HEK293T (cell line): ENCODE results near the gene SCO1.

ENCODE experiments used
- ARNT ChIP-seq: fragments of 450-650 bp; IDR thresholded peaks from 2 replicates; pipeline ENCODE4 v1.6.1; 2017; ENCODE audit warnings: mild to moderate bottlenecking
- BHLHE40 ChIP-seq: fragments of 450-650 bp; IDR thresholded peaks from 2 replicates; pipeline ENCODE4 v1.6.1; 2016; ENCODE audit warnings: mild to moderate bottlenecking, moderate library complexity, borderline replicate concordance
- CTBP1 ChIP-seq: fragments of 450-650 bp; IDR thresholded peaks from 2 replicates; pipeline ENCODE4 v1.6.1; 2016; ENCODE audit warnings: borderline replicate concordance
- FOXA1 ChIP-seq: fragments of 450-650 bp; IDR thresholded peaks from 2 replicates; pipeline ENCODE4 v1.6.1; 2016; ENCODE audit warnings: mild to moderate bottlenecking
- FOXK2 ChIP-seq: fragments of 450-650 bp; IDR thresholded peaks from 2 replicates; pipeline ENCODE4 v1.6.1; 2016; ENCODE audit warnings: mild to moderate bottlenecking
- FOXM1 ChIP-seq: fragments of 450-650 bp; IDR thresholded peaks from 2 replicates; pipeline ENCODE4 v1.6.1; 2017; ENCODE audit warnings: mild to moderate bottlenecking, borderline replicate concordance
- HDGF ChIP-seq: fragments of 450-650 bp; IDR thresholded peaks from 2 replicates; pipeline ENCODE4 v1.6.1; 2017; ENCODE audit warnings: antibody characterized with exemption, borderline replicate concordance
- L3MBTL2 ChIP-seq: fragments of 450-650 bp; conservative IDR thresholded peaks from 2 replicates; pipeline ENCODE4 v1.6.1; 2016; ENCODE audit warnings: mild to moderate bottlenecking
- LEF1 ChIP-seq: fragments of 450-650 bp; IDR thresholded peaks from 2 replicates; pipeline ENCODE4 v1.6.1; 2017; ENCODE audit warnings: mild to moderate bottlenecking, borderline replicate concordance
- NFRKB ChIP-seq: fragments of 450-650 bp; IDR thresholded peaks from 2 replicates; pipeline ENCODE4 v1.6.1; 2016; ENCODE audit warnings: mild to moderate bottlenecking, moderate library complexity
- SP1 ChIP-seq: fragments of 450-650 bp; IDR thresholded peaks from 2 replicates; pipeline ENCODE4 v1.6.1; 2017
- TARDBP ChIP-seq: fragments of 450-650 bp; IDR thresholded peaks from 2 replicates; pipeline ENCODE4 v1.6.1; 2016
- ZNF384 ChIP-seq: fragments of 450-650 bp; IDR thresholded peaks from 2 replicates; pipeline ENCODE4 v1.6.1; 2016
- TF ChIP-seq, protein P1 (sequence below): fragments of 450-650 bp; IDR thresholded peaks from 2 replicates; pipeline ENCODE4 v1.6.1; 2016

GRCh38 chr17:10661437-10661836 lies 35.9 kb downstream of the SCO1 start:
- TF ChIP-seq NFRKB (no peak), ARNT (no peak), FOXM1 (no peak), BHLHE40 (no peak), TARDBP (no peak), SP1 (no peak), FOXA1 (no peak), ZNF384 (no peak), FOXK2 (no peak), HDGF (no peak), CTBP1 (no peak), LEF1 (no peak), L3MBTL2 (no peak)
- TF ChIP-seq, protein P1, sequence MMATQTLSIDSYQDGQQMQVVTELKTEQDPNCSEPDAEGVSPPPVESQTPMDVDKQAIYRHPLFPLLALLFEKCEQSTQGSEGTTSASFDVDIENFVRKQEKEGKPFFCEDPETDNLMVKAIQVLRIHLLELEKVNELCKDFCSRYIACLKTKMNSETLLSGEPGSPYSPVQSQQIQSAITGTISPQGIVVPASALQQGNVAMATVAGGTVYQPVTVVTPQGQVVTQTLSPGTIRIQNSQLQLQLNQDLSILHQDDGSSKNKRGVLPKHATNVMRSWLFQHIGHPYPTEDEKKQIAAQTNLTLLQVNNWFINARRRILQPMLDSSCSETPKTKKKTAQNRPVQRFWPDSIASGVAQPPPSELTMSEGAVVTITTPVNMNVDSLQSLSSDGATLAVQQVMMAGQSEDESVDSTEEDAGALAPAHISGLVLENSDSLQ = no peak
